ENCODE measurements around the gene TNFRSF14. TPM values are rescaled to one million over a fixed set of nuclear protein-coding genes. Genes with fewer than 3 reads are reported as not detected.
"Not testable (repeated sequence)": the region's sequence is repeated elsewhere in the genome, so short reads cannot be mapped to it uniquely, and the experiment has no call there.

TNFRSF14 gene
- total and polyA plus RNA-seq, 2 experiments from 2014 or later = 7.8 to 13.3 TPM

DNA sequence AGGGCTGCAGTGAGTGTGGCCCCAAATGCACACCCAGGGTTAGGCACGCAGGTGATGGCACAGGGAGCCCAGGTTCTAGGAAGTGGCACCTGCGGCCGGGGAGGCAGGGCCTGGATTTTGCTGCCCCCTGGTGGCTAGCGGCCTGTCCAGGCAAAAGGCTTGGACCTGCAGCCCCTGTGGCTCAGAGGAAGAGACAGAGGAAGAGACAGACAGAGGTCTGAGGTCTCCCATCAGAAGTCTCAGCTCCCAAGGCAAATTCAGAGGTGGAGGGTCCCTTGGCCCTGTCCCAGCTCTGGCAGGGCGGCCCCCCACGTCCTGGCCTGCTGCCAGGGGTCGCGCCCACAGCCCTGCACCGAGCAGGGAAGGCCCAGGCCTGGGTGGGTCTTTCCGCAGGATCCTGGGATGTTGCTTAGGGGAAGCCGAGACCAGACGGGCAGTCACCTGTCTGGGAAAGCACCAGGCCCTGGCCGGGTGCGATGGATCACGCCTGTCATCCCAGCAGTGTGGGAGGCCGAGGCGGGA lies 8.0 kb upstream of the TNFRSF14 start:
- in situ Hi-C loops (cut with MboI) = loop anchor here (10.0 kb wide), 1 partner anchor 133 kb away; the partner anchor contains the start of gene PEX10
- Histone ChIP-seq H3K36me3 (ENCODE audit: low read depth) (no peaks in the 10 kb centered on the region), H4K20me1 (ENCODE audit: insufficient read depth) (no peaks in the 10 kb centered on the region), H3K4me2 (ENCODE audit: unreplicated experiment) (peak overlapping the region; percentile 53), H3K4me3 (peak overlapping the region; percentile 44), H3K79me2 (ENCODE audit: insufficient read depth) (no peaks in the 10 kb centered on the region), H2AFZ (peak overlapping the region; percentile 72), H3K9me3 (ENCODE audit: low read depth) (no peaks in the 10 kb centered on the region), H3K27ac (peak overlapping the region; percentile 63), H3K27me3 (replicated peaks; ENCODE audit: insufficient read depth) (no peaks in the 10 kb centered on the region), H3K9me2 (ENCODE audit: insufficient read depth) (no peaks in the 10 kb centered on the region), H3F3A (ENCODE audit: insufficient read depth) (peaks cover 4% of the 10 kb centered on the region; the same call in 1 of the 2 replicates), H3K9ac (peak overlapping the region; percentile 72), H3K4me1 (ENCODE audit: insufficient read depth) (peaks cover 10% of the 10 kb centered on the region)
- 0 to 3% methylated on average over 17 of the region's 17 CpGs for WGBS, 2 experiments (ENCODE audit: low coverage in 1 of 2, low lambda C conversion rate in 2 of 2, missing lambda C conversion rate in 2 of 2)
- DNase-seq = peak; percentile 82
- TF ChIP-seq EZH2phosphoT487 (IDR thresholded peaks at IDR 0.05; ENCODE audit: insufficient read depth, low read depth) (no peak), EZH2 (IDR thresholded peaks at IDR 0.05; ENCODE audit: insufficient read depth, poor library complexity, severe bottlenecking) (no peak)

DNA sequence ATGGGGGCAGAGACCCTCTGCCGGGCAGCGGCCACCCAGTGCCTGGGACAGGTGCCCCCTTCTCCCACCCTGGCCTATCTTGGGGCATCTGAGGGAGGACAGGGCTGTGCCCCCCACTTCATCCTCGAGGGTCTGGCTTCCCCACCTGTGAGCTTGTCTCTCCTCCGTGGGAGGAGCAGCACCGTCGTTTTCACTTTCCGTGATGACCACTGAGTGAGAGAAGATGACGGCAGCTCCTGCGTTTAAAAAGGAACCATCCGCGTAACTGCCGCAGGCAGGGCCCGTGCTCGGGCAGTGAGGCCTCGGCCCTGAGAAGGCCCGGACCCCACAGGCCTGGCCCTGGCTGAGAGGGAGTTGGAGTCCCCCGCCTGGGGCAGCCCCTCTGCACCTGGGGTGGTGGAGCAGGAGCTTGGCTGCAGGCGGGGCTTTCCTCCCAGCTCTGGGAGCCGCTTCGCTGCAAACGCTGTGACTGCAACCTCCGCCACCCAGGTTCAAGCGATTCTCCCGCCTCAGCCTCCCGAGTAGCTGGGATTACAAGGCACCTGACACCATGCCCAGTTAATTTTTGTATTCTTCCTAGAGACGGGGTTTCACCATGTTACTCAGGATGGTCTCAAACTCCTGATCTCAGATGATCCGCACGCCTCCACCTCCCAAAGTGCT lies 6.7 kb upstream of the TNFRSF14 start:
- peak overlapping the region; percentile 72 for H2AFZ ChIP-seq
- H3K27me3 ChIP-seq (replicated peaks; ENCODE audit: insufficient read depth); H3F3A ChIP-seq (ENCODE audit: insufficient read depth); H3K4me2 ChIP-seq (ENCODE audit: unreplicated experiment); H4K20me1 ChIP-seq (ENCODE audit: insufficient read depth); DNase-seq; H3K79me2 ChIP-seq (ENCODE audit: insufficient read depth); H3K9me2 ChIP-seq (ENCODE audit: insufficient read depth); H3K4me3 ChIP-seq; H3K9me3 ChIP-seq (ENCODE audit: low read depth); H3K36me3 ChIP-seq (ENCODE audit: low read depth): not testable (repeated sequence)
- 87 to 90% methylated on average over 15 to 27 of the region's 28 CpGs for WGBS, 2 experiments (ENCODE audit: low coverage in 1 of 2, low lambda C conversion rate in 2 of 2, missing lambda C conversion rate in 2 of 2)
- in situ Hi-C loops (cut with MboI) = loop anchor here (10.0 kb wide), 1 partner anchor 135 kb away; the partner anchor contains the start of gene PEX10
- peaks cover 10% of the 10 kb centered on the region for H3K4me1 ChIP-seq (ENCODE audit: insufficient read depth)
- peak overlapping the region; percentile 63; the same call in 1 of the 2 replicates for H3K27ac ChIP-seq
- peak overlapping the region; percentile 72 for H3K9ac ChIP-seq

DNA sequence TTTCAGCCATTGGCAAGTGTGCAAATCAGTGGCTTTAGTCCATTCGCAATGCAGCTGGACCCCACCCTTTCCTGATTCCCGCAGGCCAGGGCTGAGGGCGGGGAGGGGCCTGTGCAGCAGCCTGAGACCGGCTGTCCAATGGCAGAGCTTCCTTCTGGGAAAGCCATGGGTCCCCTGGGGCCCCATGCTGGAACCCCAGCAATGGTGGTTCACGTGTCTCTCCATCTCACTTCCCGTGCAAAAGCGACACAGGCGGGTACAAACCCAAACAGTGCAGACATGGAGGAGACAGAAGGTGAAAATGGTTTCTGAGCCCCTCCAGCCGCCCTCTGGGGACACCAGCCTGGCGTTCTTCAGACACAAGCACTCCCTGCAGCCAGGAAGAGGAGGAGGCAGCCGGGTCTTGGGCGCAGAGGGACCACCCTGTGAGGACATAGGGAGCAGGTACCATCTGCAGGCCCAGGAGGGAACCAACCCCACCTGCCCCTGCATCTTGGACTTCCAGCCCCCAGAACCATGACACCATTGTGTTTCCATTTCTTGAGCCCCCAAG lies 5.8 kb upstream of the TNFRSF14 start:
- H3K27me3 ChIP-seq (replicated peaks; ENCODE audit: insufficient read depth); H3K27ac ChIP-seq; DNase-seq; H3F3A ChIP-seq (ENCODE audit: insufficient read depth); H3K9me2 ChIP-seq (ENCODE audit: insufficient read depth); H3K4me2 ChIP-seq (ENCODE audit: unreplicated experiment); H3K79me2 ChIP-seq (ENCODE audit: insufficient read depth); H2AFZ ChIP-seq; H3K9ac ChIP-seq; H3K9me3 ChIP-seq (ENCODE audit: low read depth); H4K20me1 ChIP-seq (ENCODE audit: insufficient read depth); H3K4me3 ChIP-seq; H3K36me3 ChIP-seq (ENCODE audit: low read depth); in situ Hi-C loops (cut with MboI): not testable (repeated sequence)
- WGBS, 2 experiments (ENCODE audit: low coverage in 1 of 2, low lambda C conversion rate in 2 of 2, missing lambda C conversion rate in 2 of 2) = 52 to 55% methylated on average over 11 to 12 of the region's 12 CpGs
- H3K4me1 ChIP-seq (ENCODE audit: insufficient read depth) = peaks cover 10% of the 10 kb centered on the region

DNA sequence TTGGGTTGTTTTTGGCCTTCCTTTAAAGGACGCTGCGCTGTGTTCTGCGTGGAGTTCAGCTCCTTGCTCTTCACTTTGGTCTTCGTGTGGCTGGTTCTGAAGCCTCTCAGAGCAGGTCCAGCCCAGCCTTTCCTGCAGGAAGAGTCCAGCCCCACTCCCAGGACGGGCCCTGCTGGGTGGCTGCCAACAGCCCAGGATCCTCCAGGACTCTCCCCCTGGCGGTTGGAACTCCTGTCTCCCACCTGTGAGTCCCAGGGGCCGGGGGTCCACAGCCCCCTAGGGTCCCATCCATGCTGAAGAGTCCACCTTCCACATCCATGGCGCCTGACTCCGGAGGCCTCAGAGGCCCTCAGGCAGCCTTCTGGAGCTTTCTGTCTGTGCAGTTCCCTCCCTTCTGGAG lies 4.6 kb upstream of the TNFRSF14 start:
- in situ Hi-C loops (cut with MboI); H3K27ac ChIP-seq: not testable (repeated sequence)
- WGBS, 2 experiments (ENCODE audit: low coverage in 1 of 2, low lambda C conversion rate in 2 of 2, missing lambda C conversion rate in 2 of 2) = 71 to 75% methylated on average over 9 of the region's 9 CpGs

More for the DNA sequence above, 4.6 kb upstream of the TNFRSF14 start:
- H3K9ac ChIP-seq; H3K9me3 ChIP-seq (ENCODE audit: low read depth); DNase-seq; H3K9me2 ChIP-seq (ENCODE audit: insufficient read depth); H3K27me3 ChIP-seq (replicated peaks; ENCODE audit: insufficient read depth); H3K79me2 ChIP-seq (ENCODE audit: insufficient read depth); H3K4me3 ChIP-seq; H3F3A ChIP-seq (ENCODE audit: insufficient read depth); H3K36me3 ChIP-seq (ENCODE audit: low read depth); H2AFZ ChIP-seq; H3K4me2 ChIP-seq (ENCODE audit: unreplicated experiment); H4K20me1 ChIP-seq (ENCODE audit: insufficient read depth): not testable (repeated sequence)
- H3K4me1 ChIP-seq (ENCODE audit: insufficient read depth) = peaks cover 10% of the 10 kb centered on the region
